Right lobe of liver (tissue), 4 donors: ENCODE results near the gene SUCLG2.

ENCODE experiments used
- CTCF ChIP-seq, 4 donors: fragments of 200-600 bp in 3 of 4; fragments of 450-650 bp in 1 of 4; IDR thresholded peaks; one replicate each; pipeline versions ENCODE4 v1.5.1 to v1.8.0; 2016 to 2022; ENCODE audit warnings: antibody characterized with exemption in 4 of 4, mild to moderate bottlenecking in 2 of 4
- POLR2A ChIP-seq: fragments of 450-650 bp; IDR thresholded peaks from one replicate; pipeline ENCODE4 v1.6.1; 2017; ENCODE audit warnings: antibody characterized with exemption, mild to moderate bottlenecking
- donor health status: DM: no; HTN: no; CAD: no.
- donor health status: DM: no; HTN: no; CAD: no.
- donor health status: DM: no; HTN: yes; CAD: no.

GRCh38 chr3:67531181-67532101 is 123.0 kb downstream of the SUCLG2 start:
- no peak for TF ChIP-seq CTCF (IDR thresholded peaks at IDR 0.05)
- no peak for TF ChIP-seq POLR2A
